HEK293T (cell line): ENCODE results near the gene SOWAHD.

ENCODE experiments used
- ARNT ChIP-seq: fragments of 450-650 bp; IDR thresholded peaks from 2 replicates; pipeline ENCODE4 v1.6.1; 2017; ENCODE audit warnings: mild to moderate bottlenecking
- BHLHE40 ChIP-seq: fragments of 450-650 bp; IDR thresholded peaks from 2 replicates; pipeline ENCODE4 v1.6.1; 2016; ENCODE audit warnings: mild to moderate bottlenecking, moderate library complexity, borderline replicate concordance
- CTBP1 ChIP-seq: fragments of 450-650 bp; IDR thresholded peaks from 2 replicates; pipeline ENCODE4 v1.6.1; 2016; ENCODE audit warnings: borderline replicate concordance
- ELF4 ChIP-seq: fragments of 450-650 bp; IDR thresholded peaks from 2 replicates; pipeline ENCODE4 v1.6.1; 2017; ENCODE audit warnings: antibody characterized with exemption
- FOXA1 ChIP-seq: fragments of 450-650 bp; IDR thresholded peaks from 2 replicates; pipeline ENCODE4 v1.6.1; 2016; ENCODE audit warnings: mild to moderate bottlenecking
- FOXM1 ChIP-seq: fragments of 450-650 bp; IDR thresholded peaks from 2 replicates; pipeline ENCODE4 v1.6.1; 2017; ENCODE audit warnings: mild to moderate bottlenecking, borderline replicate concordance
- L3MBTL2 ChIP-seq: fragments of 450-650 bp; conservative IDR thresholded peaks from 2 replicates; pipeline ENCODE4 v1.6.1; 2016; ENCODE audit warnings: mild to moderate bottlenecking
- SP1 ChIP-seq: fragments of 450-650 bp; IDR thresholded peaks from 2 replicates; pipeline ENCODE4 v1.6.1; 2017
- SUZ12 ChIP-seq: fragments of 450-650 bp; IDR thresholded peaks from 2 replicates; pipeline ENCODE4 v1.6.1; 2016; ENCODE audit warnings: mild to moderate bottlenecking

GRCh38 chrX:119756926-119757635 lies 1.3 kb upstream of the SOWAHD start:
- TF ChIP-seq FOXM1 (no peak), FOXA1 (no peak), BHLHE40 (no peak), ELF4 (no peak), SUZ12 (no peak), SP1 (no peak), CTBP1 (no peak), ARNT (no peak), L3MBTL2 (no peak)
